Activated naive CD4-positive, alpha-beta T cell treated with anti-CD3 and anti-CD28 coated beads, Interleukin-2, amount 50 U/mL, for 16 hours (primary cell): ENCODE measurements around the gene CHCHD6.

ENCODE experiments used
- DNase-seq: peaks from one replicate; pipeline ENCODE4 v3.0.0-alpha.2; 2020

CHCHD6 gene

GRCh38 chr3:127000761-127001160, 296.7 kb downstream of the CHCHD6 start:
- no peak for DNase-seq

GRCh38 chr3:127001486-127002194, 297.6 kb downstream of the CHCHD6 start:
- no peak for DNase-seq

GRCh38 chr3:127002195-127003174, 298.4 kb downstream of the CHCHD6 start:
- no peak for DNase-seq

- DNase-seq = no peak
Observed at GRCh38 chr3:127003175-127003555, 299.1 kb downstream of the CHCHD6 start.

GRCh38 chr3:127003601-127004280, 299.7 kb downstream of the CHCHD6 start:
- no peak for DNase-seq

GRCh38 chr3:127004641-127005397, 300.8 kb downstream of the CHCHD6 start:
- no peak for DNase-seq

DNA sequence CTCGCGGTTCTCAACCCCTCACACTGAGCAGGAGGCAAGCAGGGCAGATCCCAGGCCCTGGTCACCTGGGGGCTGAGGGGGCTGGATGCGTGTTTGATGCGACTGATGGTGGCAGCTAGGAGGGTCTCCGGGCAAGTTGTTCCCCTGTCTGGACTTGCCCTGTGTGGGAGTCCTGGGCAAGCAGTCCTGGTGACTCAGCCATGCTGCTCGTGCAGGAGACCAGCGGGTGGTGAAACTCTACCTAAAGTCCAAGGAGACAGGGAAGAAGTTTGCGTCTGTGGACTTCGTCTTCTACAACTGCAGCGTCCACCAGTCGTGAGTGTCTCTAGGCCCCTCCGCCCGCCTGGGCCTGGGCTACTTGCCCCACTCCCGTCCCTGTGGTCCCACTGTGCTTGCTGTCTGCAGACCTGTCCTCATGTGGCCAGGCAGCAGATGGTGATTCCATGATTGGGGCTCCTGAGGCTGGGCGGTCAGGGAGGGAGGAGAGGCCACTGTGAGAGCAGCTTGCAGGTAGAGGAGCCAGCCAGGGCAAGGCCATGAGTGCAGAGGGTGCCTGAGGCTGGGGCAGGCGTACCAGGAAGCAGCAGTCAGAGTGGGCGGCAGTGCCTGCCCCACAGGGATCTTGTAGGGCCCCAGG, 301.9 kb downstream of the CHCHD6 start:
- no peak for DNase-seq

DNA sequence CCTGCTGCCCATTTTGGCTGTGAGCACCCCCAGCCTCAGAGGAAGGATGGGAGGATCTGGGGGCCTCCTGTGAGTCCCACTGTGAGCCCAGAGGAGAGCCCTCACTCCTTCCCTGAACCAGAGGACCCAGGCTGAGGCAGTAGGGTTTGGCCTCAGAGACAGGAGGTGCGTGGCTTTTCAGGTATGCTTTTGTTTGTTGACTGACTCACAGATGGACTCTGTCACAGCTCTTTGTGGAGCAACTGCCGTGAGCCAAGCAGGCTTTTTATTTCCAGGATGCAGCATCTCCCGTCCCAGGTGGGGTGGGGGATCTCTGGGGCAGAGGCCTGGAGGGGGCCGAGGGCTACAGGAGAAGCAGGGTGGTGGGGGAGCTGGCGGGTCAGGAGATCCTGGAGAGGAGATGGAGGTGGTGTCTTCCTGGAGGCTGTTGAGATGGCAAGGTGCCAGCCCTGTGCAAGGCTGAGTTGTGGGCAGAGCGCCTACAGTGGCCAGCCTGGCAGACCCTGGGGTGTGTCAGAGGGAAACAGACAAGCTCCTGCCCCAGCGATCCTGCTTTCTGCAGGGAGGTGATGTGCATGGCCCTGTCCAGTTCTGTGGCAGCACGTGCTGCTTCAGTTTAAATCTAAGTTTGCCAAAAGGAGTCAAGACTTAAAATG, 302.9 kb downstream of the CHCHD6 start:
- no peak for DNase-seq

DNA sequence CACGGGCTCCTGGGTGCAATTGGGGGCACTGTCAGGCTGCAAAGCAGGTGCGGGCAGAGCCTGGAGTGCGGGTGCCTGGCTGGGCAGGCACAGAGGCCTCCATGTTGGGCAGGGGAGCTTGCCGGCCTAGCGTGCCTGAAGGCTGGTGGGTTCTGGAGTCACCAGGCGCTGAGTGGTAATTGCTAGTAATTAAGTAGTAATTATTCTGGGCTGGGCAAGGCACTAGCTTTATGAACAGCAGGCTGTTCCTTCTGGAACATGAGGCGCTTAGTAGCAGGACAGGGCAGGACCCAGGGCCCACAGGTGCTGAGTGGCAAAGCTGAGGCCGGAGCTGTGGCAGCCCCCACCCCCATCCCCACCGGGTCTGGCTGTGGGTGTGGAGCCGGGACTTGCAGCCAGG, 304.2 kb downstream of the CHCHD6 start:
- no peak for DNase-seq

GRCh38 chr3:127009531-127009930, 305.5 kb downstream of the CHCHD6 start:
- no peak for DNase-seq
